Sigmoid colon (tissue), 4 donors: ENCODE data around the gene KIR2DL3.

ENCODE experiments used
- POLR2A ChIP-seq, 2 donors: fragments of 450-650 bp; IDR thresholded peaks; one replicate each; pipeline ENCODE4 v1.6.1; 2016; ENCODE audit warnings: antibody characterized with exemption in 2 of 2, mild to moderate bottlenecking in 2 of 2, moderate library complexity in 2 of 2
- POLR2AphosphoS5 ChIP-seq, 4 donors: sonication (generic); formaldehyde crosslinking; IDR thresholded peaks; one replicate each; pipeline ENCODE4 v1.6.1; 2017; ENCODE audit warnings: antibody characterized with exemption in 4 of 4
- TF ChIP-seq, protein P1 (sequence below), 4 experiments: fragments of 450-650 bp in 3 of 4; fragments of 200-600 bp in 1 of 4; IDR thresholded peaks; one replicate each; pipeline ENCODE4 v1.5.1; 2016 to 2019; ENCODE audit warnings: antibody characterized with exemption in 4 of 4, mild to moderate bottlenecking in 3 of 4, moderate library complexity in 2 of 4

DNA sequence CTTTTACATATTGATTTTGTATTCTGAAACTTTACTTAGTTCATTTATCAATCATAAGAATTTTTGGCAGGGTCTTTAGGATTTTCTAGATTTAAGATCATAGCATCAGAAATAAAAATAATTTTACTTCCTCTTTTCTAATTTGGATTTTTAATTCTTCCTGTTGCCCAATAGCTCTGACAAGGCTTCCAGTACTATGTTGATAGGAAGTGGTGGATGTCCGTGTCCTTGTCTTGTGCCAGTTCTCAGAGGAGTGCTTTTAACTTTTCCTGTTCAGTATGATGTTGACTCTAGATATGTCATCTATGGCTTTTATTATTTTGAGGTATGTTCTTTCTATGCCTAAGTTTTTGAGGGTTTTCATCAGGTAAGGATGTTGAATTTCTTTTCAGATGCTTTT lies 57.4 kb downstream of the KIR2DL3 start:
- TF ChIP-seq POLR2A (IDR thresholded peaks at IDR 0.05) (no peak), POLR2AphosphoS5 (IDR thresholded peaks at IDR 0.05) (no peak)
- TF ChIP-seq, protein P1, sequence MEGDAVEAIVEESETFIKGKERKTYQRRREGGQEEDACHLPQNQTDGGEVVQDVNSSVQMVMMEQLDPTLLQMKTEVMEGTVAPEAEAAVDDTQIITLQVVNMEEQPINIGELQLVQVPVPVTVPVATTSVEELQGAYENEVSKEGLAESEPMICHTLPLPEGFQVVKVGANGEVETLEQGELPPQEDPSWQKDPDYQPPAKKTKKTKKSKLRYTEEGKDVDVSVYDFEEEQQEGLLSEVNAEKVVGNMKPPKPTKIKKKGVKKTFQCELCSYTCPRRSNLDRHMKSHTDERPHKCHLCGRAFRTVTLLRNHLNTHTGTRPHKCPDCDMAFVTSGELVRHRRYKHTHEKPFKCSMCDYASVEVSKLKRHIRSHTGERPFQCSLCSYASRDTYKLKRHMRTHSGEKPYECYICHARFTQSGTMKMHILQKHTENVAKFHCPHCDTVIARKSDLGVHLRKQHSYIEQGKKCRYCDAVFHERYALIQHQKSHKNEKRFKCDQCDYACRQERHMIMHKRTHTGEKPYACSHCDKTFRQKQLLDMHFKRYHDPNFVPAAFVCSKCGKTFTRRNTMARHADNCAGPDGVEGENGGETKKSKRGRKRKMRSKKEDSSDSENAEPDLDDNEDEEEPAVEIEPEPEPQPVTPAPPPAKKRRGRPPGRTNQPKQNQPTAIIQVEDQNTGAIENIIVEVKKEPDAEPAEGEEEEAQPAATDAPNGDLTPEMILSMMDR (IDR thresholded peaks at IDR 0.05), result no peak
